ENCODE measurements around the gene ABHD5. TPM values are rescaled to one million over a fixed set of nuclear protein-coding genes. Genes with fewer than 3 reads are reported as not detected.

The ABHD5 gene
- polyA plus RNA-seq, 1 of the 3 experiments (the other 2 are of a cell fraction) = 10.4 TPM

- Histone ChIP-seq H3K9me2 (no peaks in the 10 kb centered on the region), H3K36me3 (replicated peaks in 1 of 2; ENCODE audit: control insufficient read depth in 1 of 2, insufficient read depth in 2 of 2, low read length in 1 of 2) (no peaks in the 10 kb centered on the region), H3K27ac (ENCODE audit: low read depth in 2 of 2, low read length in 1 of 2) (no peak overlapping the region), H3K79me2 (ENCODE audit: insufficient read depth) (no peaks in the 10 kb centered on the region), H3F3A (replicated peaks; ENCODE audit: insufficient read depth) (no peaks in the 10 kb centered on the region), H3K4me2 (no peak overlapping the region), H2AFZ (ENCODE audit: low read depth) (no peak overlapping the region), H3K9ac (no peak overlapping the region), H3K4me3 (ENCODE audit: low read depth in 2 of 2, low read length in 1 of 2) (no peak overlapping the region), H3K4me1 (ENCODE audit: control insufficient read depth in 1 of 2, insufficient read depth in 2 of 2, low read depth in 1 of 2, low read length in 1 of 2) (no peaks in the 10 kb centered on the region), H3K9me3 (no peaks in the 10 kb centered on the region), H4K20me1 (ENCODE audit: insufficient read depth) (no peaks in the 10 kb centered on the region), H3K27me3 (ENCODE audit: insufficient read depth) (no peaks in the 10 kb centered on the region)
- whole genome bisulfite sequencing (ENCODE audit: low lambda C conversion rate) = 90% methylated on average over 3 of the region's 3 CpGs
- POLR2A ChIA-PET = no interaction called here
- TF ChIP-seq YY1 (IDR thresholded peaks at IDR 0.05; ENCODE audit: low read depth) = no peak
- no peak for TF ChIP-seq ELF1 (IDR thresholded peaks at IDR 0.05)
- no peak for TF ChIP-seq RFX5 (IDR thresholded peaks at IDR 0.05; ENCODE audit: low read length)
- no peak for TF ChIP-seq NRF1 (IDR thresholded peaks at IDR 0.05; ENCODE audit: low read depth, low read length)
- TF ChIP-seq RCOR1 (IDR thresholded peaks at IDR 0.05; ENCODE audit: low read length) = no peak
- DNase-seq = no peak
- CTCF ChIA-PET = no interaction called here
Measured at GRCh38 chr3:43727930-43728329, 37.2 kb downstream of the ABHD5 start.

GRCh38 chr3:43728476-43728875 lies 37.7 kb downstream of the ABHD5 start:
- WGBS (ENCODE audit: low lambda C conversion rate) = 78% methylated on average over 5 of the region's 5 CpGs
- no peak overlapping the region for H3K27ac ChIP-seq (ENCODE audit: low read depth in 2 of 2, low read length in 1 of 2)
- H3K27me3 ChIP-seq (ENCODE audit: insufficient read depth) = no peaks in the 10 kb centered on the region
- no peaks in the 10 kb centered on the region for H3K4me1 ChIP-seq (ENCODE audit: control insufficient read depth in 1 of 2, insufficient read depth in 2 of 2, low read depth in 1 of 2, low read length in 1 of 2)
- no peaks in the 10 kb centered on the region for H3F3A ChIP-seq (replicated peaks; ENCODE audit: insufficient read depth)
- no peak overlapping the region for H3K4me2 ChIP-seq
- no peaks in the 10 kb centered on the region for H3K9me3 ChIP-seq
- H3K36me3 ChIP-seq (replicated peaks in 1 of 2; ENCODE audit: control insufficient read depth in 1 of 2, insufficient read depth in 2 of 2, low read length in 1 of 2) = no peaks in the 10 kb centered on the region
- no peak overlapping the region for H2AFZ ChIP-seq (ENCODE audit: low read depth)
- ChIA-PET POLR2A (no interaction called here), CTCF (no interaction called here)
- H4K20me1 ChIP-seq (ENCODE audit: insufficient read depth) = no peaks in the 10 kb centered on the region
- DNase-seq = no peak
- no peak overlapping the region for H3K9ac ChIP-seq
- no peak overlapping the region for H3K4me3 ChIP-seq (ENCODE audit: low read depth in 2 of 2, low read length in 1 of 2)
- no peaks in the 10 kb centered on the region for H3K79me2 ChIP-seq (ENCODE audit: insufficient read depth)
- no peak for TF ChIP-seq GATA2 (CRISPR knock-in tag; IDR thresholded peaks at IDR 0.05)
- no peaks in the 10 kb centered on the region for H3K9me2 ChIP-seq

GRCh38 chr3:43728947-43729346 lies 38.2 kb downstream of the ABHD5 start:
- no peaks in the 10 kb centered on the region for H4K20me1 ChIP-seq (ENCODE audit: insufficient read depth)
- H3K4me2 ChIP-seq = no peak overlapping the region
- H3K27ac ChIP-seq (ENCODE audit: low read depth in 2 of 2, low read length in 1 of 2) = no peak overlapping the region
- ChIA-PET POLR2A (no interaction called here), CTCF (interaction anchor here (1.0 kb wide), 1 partner anchor 26 kb away, joined by 3 read pairs; no protein-coding TSS in a partner anchor)
- WGBS (ENCODE audit: low lambda C conversion rate) = 97% methylated on average over 5 of the region's 5 CpGs
- 0 out of 4 replicates have a peak, but pooled peaks cover 0 to 4% of the 10 kb centered on the region in 2 experiments for H3K4me1 ChIP-seq (ENCODE audit: control insufficient read depth in 1 of 2, insufficient read depth in 2 of 2, low read depth in 1 of 2, low read length in 1 of 2)
- H3K4me3 ChIP-seq (ENCODE audit: low read depth in 2 of 2, low read length in 1 of 2) = no peak overlapping the region
- no peaks in the 10 kb centered on the region for H3K9me2 ChIP-seq
- H3K79me2 ChIP-seq (ENCODE audit: insufficient read depth) = no peaks in the 10 kb centered on the region
- no peaks in the 10 kb centered on the region for H3F3A ChIP-seq (replicated peaks; ENCODE audit: insufficient read depth)
- DNase-seq = no peak
- no peaks in the 10 kb centered on the region for H3K9me3 ChIP-seq
- no peaks in the 10 kb centered on the region for H3K27me3 ChIP-seq (ENCODE audit: insufficient read depth)
- no peak overlapping the region for H2AFZ ChIP-seq (ENCODE audit: low read depth)
- TF ChIP-seq TEAD4 (IDR thresholded peaks at IDR 0.05; ENCODE audit: borderline replicate concordance, insufficient read depth) = no peak
- no peak for TF ChIP-seq REST (IDR thresholded peaks at IDR 0.05; ENCODE audit: low read depth, low read length)
- H3K9ac ChIP-seq = no peak overlapping the region
- no peaks in the 10 kb centered on the region for H3K36me3 ChIP-seq (replicated peaks in 1 of 2; ENCODE audit: control insufficient read depth in 1 of 2, insufficient read depth in 2 of 2, low read length in 1 of 2)
